Measurements from ENCODE around the gene SLC16A8.

SLC16A8 gene

DNA sequence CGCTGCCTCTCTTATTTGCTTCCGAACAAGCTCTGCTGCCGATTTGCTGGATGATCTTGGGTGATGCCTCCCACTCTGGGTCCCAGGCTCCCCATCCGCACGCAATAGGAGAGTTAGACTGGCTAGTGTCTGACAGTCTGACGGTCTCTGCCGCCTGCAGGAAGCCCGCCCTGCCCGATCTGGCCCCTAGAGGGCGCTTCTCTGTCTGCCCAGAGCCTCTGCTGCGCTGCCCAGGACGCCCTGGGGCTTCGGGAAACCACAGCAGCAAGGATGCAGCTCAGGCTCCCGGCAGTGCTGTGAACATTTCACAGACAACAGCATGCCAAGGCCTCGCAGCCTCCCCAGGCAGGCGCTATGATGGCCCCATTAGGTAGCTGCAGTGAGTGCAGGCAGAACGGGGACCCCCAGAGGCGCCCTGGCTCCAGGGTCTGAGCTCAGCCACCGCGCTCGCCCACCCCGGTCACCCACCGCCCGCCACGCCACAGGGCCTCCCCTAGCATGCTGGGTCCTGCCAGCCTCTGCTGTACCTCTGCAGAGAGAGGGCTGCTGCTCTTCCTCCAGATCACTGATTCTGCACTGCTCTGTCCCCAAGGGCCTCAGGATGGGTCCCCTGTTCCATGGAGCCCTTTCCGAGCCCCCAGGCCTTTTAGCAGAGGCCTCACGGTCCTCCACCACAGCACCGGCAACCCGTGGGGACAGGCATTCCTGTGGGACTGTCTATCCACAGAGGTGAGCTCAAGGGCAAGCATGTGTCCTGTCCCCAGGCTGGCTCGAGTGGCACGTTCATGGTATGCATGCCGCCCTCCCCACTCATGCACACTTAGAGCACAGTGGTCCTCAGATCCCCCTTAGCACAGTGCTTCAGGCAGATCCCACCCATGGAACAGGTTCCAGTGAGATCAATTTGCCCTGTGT is 30.8 kb upstream of the SLC16A8 start:
- DNase-seq (ENCODE audit: low read depth in 3 of 3): peak; percentile 60 to 66 (median 65)

DNA sequence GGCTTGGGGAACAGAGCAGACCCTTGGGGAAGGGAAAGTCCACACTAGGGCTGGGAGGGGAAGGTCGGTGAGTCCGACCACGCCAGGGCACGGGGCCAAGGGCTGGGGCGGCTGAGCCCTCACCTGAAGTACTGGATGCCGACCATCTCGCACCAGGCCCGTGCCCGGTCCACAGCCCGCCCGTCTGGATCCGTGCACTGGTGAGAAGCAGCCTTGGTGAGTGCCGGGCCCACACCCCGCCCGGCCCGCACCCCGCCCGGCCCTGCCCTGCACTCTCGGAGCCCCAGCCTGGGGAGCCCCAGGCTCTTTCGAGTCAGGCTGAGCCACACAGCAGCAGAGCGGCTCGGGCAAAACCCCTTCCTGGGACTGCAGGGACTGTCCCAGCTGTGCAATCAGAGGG is 28.4 kb upstream of the SLC16A8 start:
- DNase-seq (ENCODE audit: low read depth in 3 of 3): no peak

DNA sequence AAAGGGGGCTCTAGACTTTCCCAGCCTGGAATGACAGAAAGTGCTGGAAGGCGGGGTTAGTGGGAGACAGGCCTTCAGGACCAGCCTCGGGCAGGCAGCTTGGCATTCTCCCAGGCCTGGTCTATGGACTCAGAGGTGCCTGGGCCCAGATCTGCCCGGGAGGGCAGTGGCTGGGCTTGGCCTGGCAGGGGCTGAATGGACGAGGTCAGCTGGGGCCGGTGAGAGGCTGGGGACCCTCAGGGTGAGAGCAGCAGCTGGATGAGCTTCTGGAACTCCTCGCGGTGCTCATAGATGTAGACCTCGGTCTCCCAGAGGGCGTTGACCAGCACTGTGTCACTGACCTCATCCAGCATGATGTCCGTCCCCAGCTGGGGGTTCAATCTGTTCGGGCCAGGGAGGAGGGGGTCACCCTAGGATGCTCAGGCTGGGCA is 28.0 kb upstream of the SLC16A8 start:
- DNase-seq (ENCODE audit: low read depth in 3 of 3): no peak

DNA sequence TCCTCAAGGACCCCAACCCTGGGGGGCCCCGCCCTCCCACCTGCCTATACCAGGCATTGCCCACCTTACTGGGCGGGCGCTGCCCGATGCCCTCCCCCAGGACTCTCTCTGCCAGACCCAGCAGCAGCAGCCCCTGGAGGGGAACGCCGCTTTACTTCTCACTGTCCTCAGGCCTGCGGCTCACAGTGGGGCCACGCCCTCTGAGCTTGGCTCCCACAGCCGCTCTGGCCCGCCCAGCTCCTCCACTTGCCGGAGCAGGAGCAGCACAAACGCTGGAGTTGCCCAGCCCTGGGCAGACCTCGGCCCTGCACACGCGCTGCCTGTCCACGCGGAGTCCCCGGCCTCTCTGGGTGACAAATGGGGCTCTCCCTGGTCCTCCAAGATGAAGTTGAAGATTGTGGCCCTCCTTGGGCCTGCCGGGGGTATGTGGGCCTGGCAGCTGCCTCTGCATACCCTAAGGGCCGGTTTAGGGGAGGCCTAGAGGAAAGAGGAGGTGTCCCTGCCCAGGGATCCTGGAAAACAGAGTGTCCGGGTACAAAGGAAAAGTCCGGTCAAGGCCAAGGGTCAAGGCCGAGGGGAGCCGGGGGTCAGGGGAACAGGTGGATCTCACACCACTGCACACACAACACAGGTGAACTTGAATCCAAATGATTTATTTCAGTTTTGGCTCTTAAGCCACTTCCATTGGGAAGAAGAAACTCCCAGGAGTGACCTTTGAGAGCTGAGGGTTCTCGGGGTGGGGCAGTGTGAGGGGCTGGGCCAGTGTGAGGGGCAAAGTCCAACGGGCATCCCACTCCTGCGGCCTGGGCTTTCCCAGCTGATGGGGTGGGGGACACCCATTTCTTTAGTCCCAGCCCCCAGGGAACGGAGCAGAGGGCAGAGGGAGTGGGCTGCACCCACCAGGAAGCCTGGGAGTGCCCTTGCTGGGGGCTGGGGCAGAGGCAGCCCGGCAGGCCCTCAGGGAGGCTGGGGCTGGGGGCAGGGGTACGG is 27.2 kb upstream of the SLC16A8 start:
- DNase-seq (ENCODE audit: low read depth in 3 of 3): no peak

DNA sequence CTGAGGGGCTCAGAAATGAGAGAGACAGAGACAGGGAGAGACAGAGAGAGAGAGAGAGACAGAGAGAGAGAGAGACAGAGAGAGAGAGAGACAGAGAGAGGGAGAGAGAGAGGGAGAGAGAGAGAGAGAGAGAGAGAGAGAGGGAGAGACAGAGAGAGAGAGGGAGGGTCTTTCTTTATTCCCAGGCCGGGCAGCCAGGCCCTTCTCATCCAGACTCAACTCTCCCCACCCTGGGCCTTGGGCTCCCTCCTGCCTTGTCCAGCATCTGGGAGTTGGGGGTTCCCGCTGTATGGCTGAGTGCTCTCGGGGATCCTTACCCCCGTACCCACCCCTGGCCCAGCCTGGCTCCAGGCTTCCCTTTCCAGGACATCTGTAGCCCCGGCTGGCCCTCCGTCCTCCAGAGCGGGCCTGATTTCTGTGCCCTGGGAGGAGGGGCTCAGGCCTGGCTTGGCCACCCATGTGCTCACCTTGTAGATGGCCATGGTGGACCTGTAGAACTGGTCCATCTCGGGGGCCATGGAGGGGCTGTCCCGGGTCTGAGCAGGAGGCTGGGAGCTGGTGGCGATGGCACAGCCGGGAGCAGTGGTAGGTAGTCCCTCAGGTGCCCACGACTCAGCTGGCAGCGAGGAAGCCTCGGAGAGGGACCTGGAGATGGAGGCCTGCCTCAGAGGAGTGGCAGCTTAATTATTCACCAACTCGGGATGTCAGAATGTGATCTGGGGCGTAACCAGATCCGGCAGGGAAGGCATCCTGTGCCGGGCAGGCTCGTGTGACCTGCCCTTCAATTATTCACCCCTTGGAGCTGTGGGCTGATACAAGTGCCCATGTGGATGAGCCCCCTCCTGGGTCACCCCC is 26.3 kb upstream of the SLC16A8 start, which contains the start of gene BAIAP2L2:
TSS of gene BAIAP2L2 (minus strand) at position 677 of the 855 bp plus-strand sequence. CDS start at position 518, 159 bp downstream.
- no peak for DNase-seq (ENCODE audit: low read depth in 3 of 3)

DNA sequence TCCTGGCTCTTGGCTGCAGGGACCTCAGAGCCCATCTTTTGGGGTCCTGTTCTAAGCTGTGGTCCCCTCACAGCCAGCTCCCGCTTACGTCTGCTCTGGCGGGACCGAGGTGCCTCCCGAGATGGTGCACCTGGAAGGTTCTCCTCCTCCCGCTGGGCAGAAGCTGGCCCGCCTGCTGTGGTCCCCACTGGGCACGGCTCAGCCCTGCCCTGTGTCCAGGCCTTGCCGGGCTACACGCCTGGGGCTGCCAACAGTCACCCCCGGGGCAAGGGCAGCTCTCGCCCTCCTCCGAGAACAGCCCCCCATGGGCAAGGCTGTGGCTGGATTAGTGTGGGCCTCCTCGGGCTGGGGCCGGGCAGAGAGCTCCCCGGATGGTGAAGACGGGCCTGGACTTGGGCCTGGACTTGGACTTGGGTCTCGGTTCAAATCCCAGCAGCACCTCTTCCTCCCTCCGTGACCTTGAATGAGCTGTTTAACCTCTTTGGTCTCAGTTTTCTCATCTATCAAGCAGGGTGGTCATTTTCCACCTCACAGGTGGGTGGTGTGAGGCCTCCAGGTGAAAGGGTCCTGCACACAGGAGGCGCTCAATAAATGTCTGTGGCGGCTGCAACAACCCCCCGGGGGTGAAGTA is 25.5 kb upstream of the SLC16A8 start:
- DNase-seq (ENCODE audit: low read depth in 3 of 3): no peak

DNA sequence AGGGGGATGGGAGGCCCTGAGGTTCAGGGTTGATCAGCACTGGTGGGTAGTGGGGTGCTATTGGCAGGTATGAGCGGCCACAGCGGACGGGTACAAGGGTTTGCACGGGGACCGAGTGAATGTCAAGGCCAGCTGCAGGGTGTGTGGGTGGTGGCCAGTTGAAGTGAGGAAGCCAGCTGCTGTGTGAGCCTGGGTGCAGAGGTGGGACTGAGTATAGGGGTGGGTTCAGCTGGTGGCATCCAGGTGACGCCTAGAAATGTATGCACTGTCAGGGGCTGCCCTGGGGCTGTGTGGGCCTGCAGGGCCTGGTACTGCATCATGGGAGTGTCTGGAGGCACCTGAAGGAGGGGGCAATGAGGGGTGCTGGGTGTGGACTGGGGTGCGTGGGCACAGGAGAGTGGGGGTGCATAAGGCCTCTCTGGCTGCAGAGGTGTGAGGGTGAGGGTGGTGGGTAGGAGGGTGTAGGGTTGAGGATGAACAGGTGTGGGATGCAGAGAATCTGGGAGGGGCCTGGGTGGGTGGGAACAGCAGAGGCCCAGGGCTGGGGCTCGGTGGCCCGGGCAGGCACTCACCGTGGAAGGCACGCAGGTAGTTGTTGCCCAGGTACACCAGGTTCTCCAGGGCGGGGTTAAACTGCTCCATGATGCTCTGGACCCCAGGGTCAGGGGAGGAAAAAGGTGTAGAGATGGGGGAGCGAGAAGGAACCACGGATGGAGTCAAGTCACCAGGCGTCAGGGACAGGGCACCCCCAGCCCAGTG is 24.8 kb upstream of the SLC16A8 start:
- DNase-seq (ENCODE audit: low read depth in 3 of 3): no peak

DNA sequence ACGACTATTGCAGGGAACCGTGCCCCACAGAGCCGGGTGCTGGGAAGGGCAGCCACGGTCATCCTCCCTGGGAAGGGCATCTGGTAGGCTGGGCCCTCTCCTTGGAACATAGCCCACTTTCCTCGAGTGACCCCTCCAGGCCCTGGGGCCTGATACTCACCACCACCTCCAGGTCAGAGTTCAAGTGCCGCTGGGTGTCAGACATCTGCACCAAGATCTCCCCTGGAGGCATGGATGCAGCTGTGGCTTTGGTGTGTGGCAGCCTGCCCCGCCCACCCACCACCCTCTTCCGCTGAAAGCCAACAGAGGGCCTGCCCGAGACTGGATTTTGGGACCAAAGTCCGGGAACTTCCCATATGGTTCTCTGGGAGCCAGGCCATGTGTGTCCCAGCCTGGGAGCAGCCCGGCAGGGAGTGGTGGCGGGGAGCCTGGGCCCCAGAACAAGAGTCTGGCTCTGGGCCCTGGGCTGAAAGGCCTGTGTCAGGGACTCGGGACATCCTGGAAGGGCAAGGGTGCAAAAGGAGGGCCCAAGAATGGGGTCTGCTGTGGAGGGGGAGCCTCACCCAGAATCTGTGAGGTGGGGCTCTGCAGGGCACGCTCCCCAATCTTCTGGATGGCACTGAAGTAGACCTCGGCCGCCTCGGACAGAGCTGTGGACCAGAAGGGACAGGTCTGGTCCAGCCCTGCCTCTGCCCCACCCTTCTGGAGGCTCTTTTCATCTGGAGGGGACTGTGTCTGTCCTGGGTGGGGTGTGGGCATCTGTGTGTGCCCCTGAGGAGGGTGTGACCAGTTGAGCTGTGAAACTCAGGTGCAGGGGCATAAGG is 23.9 kb upstream of the SLC16A8 start:
- DNase-seq (ENCODE audit: low read depth in 3 of 3): no peak

DNA sequence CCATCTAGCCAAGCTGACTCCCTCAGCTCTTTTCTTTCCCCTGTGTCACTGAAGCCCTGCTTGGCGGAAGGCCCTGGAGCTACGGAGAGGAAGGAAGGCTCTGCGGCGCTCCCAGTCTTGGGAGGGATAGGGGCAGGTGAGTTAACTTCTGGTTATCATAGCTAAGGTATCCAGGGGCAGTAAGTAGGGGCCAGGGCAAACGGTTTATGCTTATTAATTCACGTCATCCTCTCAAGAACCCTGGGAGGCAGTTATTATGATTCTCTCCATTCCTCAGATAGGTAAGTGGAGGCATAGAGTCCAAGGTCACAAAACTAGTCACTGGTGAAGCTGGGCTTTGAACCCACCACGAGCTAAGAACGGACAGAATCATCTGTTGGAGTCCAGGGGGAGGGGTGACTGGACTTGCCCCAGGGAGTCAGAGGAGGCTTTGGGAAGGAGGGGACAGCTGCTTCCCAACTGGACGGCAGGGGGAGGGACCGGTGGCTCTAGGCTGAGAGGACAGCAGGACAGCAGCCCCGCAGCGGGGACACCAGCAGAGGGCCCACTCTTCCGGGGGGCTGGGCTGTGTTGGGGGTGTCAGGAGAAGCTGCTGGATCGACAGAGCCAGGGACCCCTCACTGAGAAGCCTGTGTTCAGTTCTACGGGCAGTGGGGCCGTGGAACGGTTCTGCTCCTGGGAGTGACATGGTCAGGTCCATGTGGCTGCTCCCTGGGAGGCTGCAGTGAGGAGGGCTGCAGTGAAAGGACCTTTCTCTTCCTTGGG is 23.0 kb upstream of the SLC16A8 start:
- no peak for DNase-seq (ENCODE audit: low read depth in 3 of 3)

DNA sequence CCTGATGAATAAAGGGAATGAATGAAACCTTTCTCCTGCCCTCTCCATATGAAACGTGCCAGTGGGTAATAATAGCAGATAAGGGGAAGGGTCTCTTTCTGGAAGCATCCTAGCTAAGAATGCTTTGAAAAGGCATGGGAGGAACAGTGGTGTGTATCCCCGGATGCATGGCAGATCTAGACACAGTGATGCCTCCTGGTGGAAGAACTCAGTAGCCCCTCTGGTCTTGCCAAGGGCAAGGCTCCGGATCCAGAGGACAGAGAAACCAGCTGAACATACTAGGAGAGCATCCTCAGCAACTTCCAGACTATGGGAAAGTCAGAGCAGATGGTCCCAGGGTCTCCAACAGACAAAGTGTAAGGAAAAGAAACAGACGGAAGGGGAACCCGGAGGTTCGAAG is 20.1 kb upstream of the SLC16A8 start:
- DNase-seq (ENCODE audit: low read depth in 3 of 3): no peak

DNA sequence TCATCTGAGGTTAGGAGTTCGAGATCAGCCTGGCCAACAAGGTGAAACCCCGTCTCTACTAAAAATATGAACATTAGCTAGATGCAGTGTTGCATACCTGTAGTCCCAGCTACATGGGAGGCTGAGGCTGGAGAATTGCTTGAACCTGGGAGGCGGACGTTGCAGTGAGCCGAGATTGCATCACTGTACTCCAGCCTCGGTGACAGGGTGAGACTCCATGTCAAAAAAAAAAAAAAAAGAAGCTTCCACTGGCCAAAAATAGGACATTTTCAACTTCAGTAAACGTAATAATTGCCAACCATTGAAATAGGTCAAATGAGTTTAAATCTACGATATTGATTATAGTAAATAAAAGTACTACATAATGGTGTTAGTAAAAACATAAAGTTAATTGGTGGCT is 19.7 kb upstream of the SLC16A8 start:
- no peak for DNase-seq (ENCODE audit: low read depth in 3 of 3)

DNA sequence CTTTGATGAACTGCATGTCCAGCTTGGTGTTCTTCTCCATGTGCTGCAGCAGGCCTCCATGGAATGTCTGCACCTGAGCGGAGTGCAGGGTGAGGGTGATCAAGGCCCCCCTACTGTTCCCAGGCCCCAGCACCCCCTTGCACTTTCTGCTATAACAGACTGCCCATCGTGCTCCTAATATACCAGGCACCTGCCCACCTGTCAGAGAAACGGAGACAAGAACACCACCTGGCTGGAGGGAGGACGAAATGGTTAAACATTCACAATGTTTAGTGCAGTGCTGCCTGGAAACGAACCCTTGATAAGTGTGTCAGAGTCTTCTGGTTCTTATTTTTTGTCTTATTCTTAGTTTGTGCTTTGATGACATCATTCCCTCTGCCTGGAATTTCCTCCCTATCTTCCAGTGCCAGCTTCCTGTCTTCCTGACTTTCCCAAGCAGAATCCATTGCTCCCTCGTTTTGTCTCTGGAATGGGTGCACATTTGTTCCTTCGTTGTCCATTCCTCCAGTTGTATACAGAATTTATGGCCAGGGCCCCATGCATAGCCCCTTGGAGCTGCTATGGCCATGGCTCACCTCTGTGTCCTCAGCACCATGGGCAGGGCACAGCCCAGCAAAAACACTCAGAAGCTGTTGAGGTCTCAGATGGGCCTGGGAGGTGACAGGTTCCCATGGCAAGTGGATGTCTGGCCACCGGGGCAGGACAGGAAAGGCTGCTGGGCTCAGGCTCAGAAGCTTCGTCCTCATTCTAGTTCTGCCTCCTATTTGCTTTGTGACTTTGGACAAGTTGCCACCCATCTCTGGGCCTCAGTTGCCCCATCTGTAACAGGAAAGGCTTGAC is 14.6 kb upstream of the SLC16A8 start:
- no peak for DNase-seq (ENCODE audit: low read depth in 3 of 3)

DNA sequence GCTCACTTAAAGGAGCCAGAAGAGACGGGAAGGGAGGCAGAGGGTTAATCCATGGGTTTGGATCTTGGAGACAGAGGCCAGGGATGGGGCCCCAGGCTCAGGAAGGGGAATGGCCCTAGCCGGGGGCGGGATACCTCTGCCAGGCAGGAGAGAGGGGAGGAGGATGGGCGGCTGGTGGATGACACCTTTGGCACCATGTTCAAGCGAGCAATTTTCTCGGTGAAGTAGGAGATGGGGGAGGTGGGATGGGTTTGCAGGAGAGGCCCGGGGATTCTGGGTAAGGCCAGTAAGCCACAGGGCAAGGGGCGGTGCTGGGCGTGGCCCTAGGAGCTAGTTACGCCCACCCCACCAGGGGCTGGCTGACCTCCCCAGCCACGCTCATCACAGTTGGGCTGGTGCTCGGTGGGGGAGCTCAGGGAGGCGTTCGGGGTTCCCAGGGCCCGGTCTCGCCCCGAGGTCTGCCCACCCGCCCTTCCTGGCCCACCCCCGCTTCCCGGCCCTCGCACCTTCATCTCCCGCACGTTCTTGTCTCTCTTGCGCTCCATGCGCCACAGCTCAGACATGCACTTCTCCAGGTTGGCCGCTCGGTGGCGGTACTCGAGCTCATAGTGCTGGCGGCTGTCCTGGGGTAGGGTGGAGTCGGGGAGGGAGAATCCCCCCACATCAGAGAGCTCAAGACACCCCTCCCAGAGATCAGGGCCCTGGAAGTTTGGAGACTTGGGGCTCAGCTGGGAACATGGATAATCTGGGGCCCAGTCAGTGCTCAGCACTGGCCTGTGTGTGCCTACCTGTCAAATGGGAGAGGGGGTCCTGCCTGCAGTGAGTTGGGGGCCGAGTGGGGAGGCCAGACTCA is 13.8 kb upstream of the SLC16A8 start:
- DNase-seq (ENCODE audit: low read depth in 3 of 3): no peak

DNA sequence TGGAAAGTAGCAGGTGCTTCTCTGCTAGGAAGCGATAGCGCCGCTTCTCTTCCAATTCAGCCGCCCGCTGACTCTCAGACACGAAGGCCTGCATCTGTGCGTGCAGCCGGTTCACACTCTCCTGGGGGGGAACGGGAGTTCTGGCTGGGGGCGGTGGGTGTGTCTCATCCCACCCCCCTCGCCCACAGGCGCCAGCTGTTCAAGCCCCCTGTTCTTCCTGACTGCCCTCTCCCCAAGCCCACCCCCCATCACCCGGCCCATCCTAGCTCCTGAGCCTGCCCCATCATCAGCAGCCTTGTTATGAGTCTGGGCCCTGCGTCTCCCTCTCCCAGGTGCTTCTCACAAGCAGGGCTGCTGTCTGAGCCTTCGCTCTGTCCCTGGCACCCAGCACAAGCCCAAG is 13.1 kb upstream of the SLC16A8 start:
- no peak for DNase-seq (ENCODE audit: low read depth in 3 of 3)

DNA sequence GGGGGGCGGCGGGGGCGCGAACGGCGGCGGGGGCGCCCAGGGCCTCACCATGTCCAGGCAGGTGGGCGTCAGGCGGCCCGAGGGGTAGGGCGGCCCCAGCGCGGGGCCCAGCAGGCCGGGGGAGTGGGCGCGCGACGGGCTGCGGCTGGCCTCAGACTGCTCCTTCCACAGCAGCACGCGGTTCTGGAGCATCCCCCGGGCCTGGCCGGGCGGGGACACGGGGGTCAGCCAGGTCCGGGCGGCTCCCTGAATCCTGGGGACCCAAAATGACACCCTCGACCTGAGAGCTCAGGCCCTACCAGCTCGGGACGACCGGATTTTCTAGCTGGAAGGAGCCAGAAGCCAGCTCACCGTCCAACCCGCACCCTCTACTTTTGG is 5.5 kb upstream of the SLC16A8 start:
- no peak for DNase-seq (ENCODE audit: low read depth in 3 of 3)

DNA sequence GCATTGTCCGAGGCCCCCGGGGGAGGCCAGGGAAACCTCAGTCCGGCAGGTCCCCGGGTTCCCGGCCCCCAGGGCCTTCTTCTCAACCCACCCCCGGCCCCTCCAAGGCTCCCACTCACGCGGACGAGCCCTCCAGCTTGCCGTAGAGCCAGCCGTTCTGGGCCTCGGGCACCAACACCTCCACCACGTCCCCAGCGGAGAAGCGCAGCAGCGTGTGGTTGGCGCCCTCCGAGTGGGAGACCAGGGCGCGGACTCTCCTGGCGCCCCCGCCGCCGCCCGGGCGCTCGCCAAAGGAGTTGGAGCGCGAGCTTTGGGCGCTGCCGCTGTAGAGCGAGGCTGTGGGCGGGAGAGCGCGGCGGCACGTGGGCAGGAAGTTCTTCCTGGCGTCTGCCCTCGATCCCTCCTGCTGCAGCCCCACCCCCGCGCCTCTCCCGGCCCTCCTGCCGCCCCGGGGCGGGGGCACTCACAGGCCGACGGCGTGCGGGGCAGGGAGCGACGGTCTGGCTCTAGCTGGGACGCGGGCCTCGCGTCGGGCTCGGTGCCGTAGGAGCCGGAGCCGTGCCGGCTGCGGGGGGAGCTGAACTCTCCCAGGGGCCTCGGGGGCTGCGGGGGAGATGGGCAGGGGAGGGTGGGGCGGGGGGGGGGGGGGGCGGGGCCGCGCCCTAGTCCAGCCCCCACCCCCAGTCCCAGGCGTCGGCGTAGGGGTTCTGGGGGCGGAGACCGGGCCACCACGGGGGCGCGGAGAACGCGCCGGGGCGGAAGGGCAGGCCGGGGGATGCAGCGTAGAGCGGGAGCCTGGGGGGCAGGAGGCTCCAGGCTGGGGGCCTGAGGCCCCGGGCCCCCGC is 4.9 kb upstream of the SLC16A8 start:
- no peak for DNase-seq (ENCODE audit: low read depth in 3 of 3)

Data from stimulated activated CD4-positive, alpha-beta T cell treated with anti-CD3 and anti-CD28 coated beads, TNF-alpha, amount 100 ng/mL, for 48 hours (primary cell).